CD4-positive, alpha-beta T cell (primary cell): ENCODE results near the gene PRKAR1B. TPM values are rescaled to one million over a fixed set of nuclear protein-coding genes. Genes with fewer than 3 reads are reported as not detected.

ENCODE experiments used
- ATAC-seq: fragments of 200-7000 bp; cut with Tn5 transposase; one replicate; pipeline ENCODE4 v1.10.0; 2022; ENCODE audit warnings: mild to moderate bottlenecking; ENCODE audit not compliant: poor library complexity
- CTCF ChIA-PET: fragments of 350-600 bp; sonication (Branson Sonifier 250); formaldehyde crosslinking; loops from one replicate; lab custom pipeline; 2021; ENCODE audit warnings: antibody characterized with exemption, inconsistent platforms; lab: Charles Lee
- POLR2A ChIA-PET: fragments of 350-600 bp; sonication (Branson Sonifier 250); formaldehyde crosslinking; loops from one replicate; lab custom pipeline; 2021; ENCODE audit warnings: antibody characterized with exemption, inconsistent platforms; lab: Charles Lee
- DNase-seq, 14 experiments: peaks; one replicate each; pipeline ENCODE4 v3.0.0-alpha.2; 2013 to 2020; ENCODE audit warnings: mixed read lengths in 2 of 14
- H3K27ac ChIP-seq, 2 donors: one replicate each; pipeline versions ENCODE4 v1.5.1 to v1.7.0; 2013; ENCODE audit warnings: low read length in 2 of 2, low read depth in 1 of 2, mild to moderate bottlenecking in 1 of 2
- H3K27me3 ChIP-seq, 2 experiments: 1 replicate in 1 of 2; 2 replicates in 1 of 2; pipeline versions ENCODE4 v1.6.1 to v1.7.0; 2013; ENCODE audit warnings: low read length in 2 of 2, control low read depth in 1 of 2, mild to moderate bottlenecking in 1 of 2, moderate library complexity in 1 of 2; ENCODE audit not compliant: insufficient read depth in 2 of 2, control insufficient read depth in 1 of 2
- H3K36me3 ChIP-seq: one replicate; pipeline ENCODE4 v1.6.1; 2013; ENCODE audit warnings: low read length, control low read depth; ENCODE audit not compliant: insufficient read depth
- H3K4me1 ChIP-seq: one replicate; pipeline ENCODE4 v1.6.1; 2013; ENCODE audit warnings: low read length, control low read depth; ENCODE audit not compliant: insufficient read depth
- H3K4me3 ChIP-seq: one replicate; pipeline ENCODE4 v1.5.1; 2013; ENCODE audit warnings: mild to moderate bottlenecking, low read length, moderate library complexity
- H3K9me3 ChIP-seq, 2 experiments: 1 replicate in 1 of 2; 2 replicates in 1 of 2; pipeline versions ENCODE4 v1.6.1 to v1.7.0; 2013; ENCODE audit warnings: low read length in 2 of 2, mild to moderate bottlenecking in 2 of 2, control low read depth in 1 of 2, moderate library complexity in 1 of 2; ENCODE audit not compliant: control insufficient read depth in 1 of 2, insufficient read depth in 1 of 2
- H3K27ac Mint-ChIP-seq: one replicate; pipeline ENCODE4 v1.8.0; 2020; ENCODE audit warnings: mixed read lengths
- H3K27me3 Mint-ChIP-seq: one replicate; pipeline ENCODE4 v1.8.0; 2021; ENCODE audit warnings: mixed read lengths
- H3K36me3 Mint-ChIP-seq: one replicate; pipeline ENCODE4 v1.8.0; 2021; ENCODE audit warnings: low read depth, mixed read lengths
- H3K4me1 Mint-ChIP-seq: one replicate; pipeline ENCODE4 v1.8.0; 2021; ENCODE audit warnings: low read depth, mixed read lengths
- H3K4me3 Mint-ChIP-seq: one replicate; pipeline ENCODE4 v1.8.0; 2020; ENCODE audit warnings: mild to moderate bottlenecking, mixed read lengths
- H3K9me3 Mint-ChIP-seq: one replicate; pipeline ENCODE4 v1.8.0; 2020; ENCODE audit warnings: mixed read lengths
- CTCF ChIP-seq: fragments of 200-600 bp; IDR thresholded peaks from one replicate; pipeline ENCODE4 v1.8.0; 2022; ENCODE audit warnings: antibody characterized with exemption, mild to moderate bottlenecking
- intact Hi-C, 2 experiments: fragments of 100-400 bp; cut with DNase I in 1 of 2; cut with micrococcal nuclease in 1 of 2; formaldehyde crosslinking; loops; one replicate each; pipeline versions ENCODE4 v1.15.1 to v1.9.0; 2023 to 2025; cut with DNase I, micrococcal nuclease
- total RNA-seq, 174 experiments: library from RNA in 2 of 174; stranded (reverse) in 2 of 174; gene quantifications; one replicate each; pipeline ENCODE4 v1.2.3 and lab custom pipeline; 2021 to 2026

Gene PRKAR1B
- total RNA-seq, 2 experiments from 2014 or later, result 18.8 to 19.5 TPM

- intact Hi-C loops, result no loop called here
- CTCF ChIA-PET, result no interaction called here
- ATAC-seq, result no peak
Observed at GRCh38 chr7:738241-738640, 11.2 kb upstream of the PRKAR1B start.

GRCh38 chr7:734808-735207 lies 7.7 kb upstream of the PRKAR1B start:
- intact Hi-C loops, result loop anchor here in 1 of 2 experiments (5.0 kb wide), 1 partner anchor 403 kb away; no protein-coding TSS in a partner anchor

More at GRCh38 chr7:738241-738640, 11.2 kb upstream of the PRKAR1B start:
- H3K27ac ChIP-seq, result no peak overlapping the region
- H3K36me3 ChIP-seq, result peaks cover 23% of the 10 kb centered on the region
- TF ChIP-seq CTCF, result no peak
- Mint-ChIP-seq H3K4me3 (no peak overlapping the region), H3K9me3 (no peaks in the 10 kb centered on the region), H3K27me3 (no peaks in the 10 kb centered on the region), H3K36me3 (peaks cover 36% of the 10 kb centered on the region), H3K27ac (no peak overlapping the region), H3K4me1 (peaks cover 12% of the 10 kb centered on the region)
- DNase-seq, result no peak
- no peak overlapping the region for H3K4me3 ChIP-seq
- POLR2A ChIA-PET, result no interaction called here
- no peaks in the 10 kb centered on the region for H3K4me1 ChIP-seq
- peaks cover 9 to 10% of the 10 kb centered on the region in 2 experiments for H3K9me3 ChIP-seq
- H3K27me3 ChIP-seq, result no peaks in the 10 kb centered on the region

GRCh38 chr7:734214-734613 lies 7.1 kb upstream of the PRKAR1B start:
- ATAC-seq, result no peak
- Histone ChIP-seq H3K27ac (no peak overlapping the region), H3K4me1 (no peaks in the 10 kb centered on the region), H3K27me3 (no peaks in the 10 kb centered on the region), H3K4me3 (no peak overlapping the region), H3K9me3 (peaks cover 9 to 10% of the 10 kb centered on the region in 2 experiments), H3K36me3 (peaks cover 21% of the 10 kb centered on the region)
- Mint-ChIP-seq H3K4me3 (no peak overlapping the region), H3K9me3 (no peaks in the 10 kb centered on the region), H3K27ac (no peak overlapping the region), H3K4me1 (peaks cover 19% of the 10 kb centered on the region), H3K27me3 (no peaks in the 10 kb centered on the region), H3K36me3 (peaks cover 33% of the 10 kb centered on the region)
- intact Hi-C loops, result loop anchor here in 1 of 2 experiments (5.0 kb wide), 1 partner anchor 402 kb away; no protein-coding TSS in a partner anchor
- TF ChIP-seq CTCF, result no peak
- ChIA-PET POLR2A (no interaction called here), CTCF (no interaction called here)
- DNase-seq, result no peak

More at GRCh38 chr7:734808-735207, 7.7 kb upstream of the PRKAR1B start:
- H3K9me3 Mint-ChIP-seq, result no peaks in the 10 kb centered on the region
- peaks cover 17% of the 10 kb centered on the region for H3K36me3 ChIP-seq
- H3K4me3 Mint-ChIP-seq, result no peak overlapping the region
- no peak for TF ChIP-seq CTCF
- no peak overlapping the region for H3K27ac ChIP-seq
- DNase-seq, result no peak
- no peaks in the 10 kb centered on the region for H3K27me3 Mint-ChIP-seq
- H3K4me1 ChIP-seq, result no peaks in the 10 kb centered on the region
- ChIA-PET CTCF (no interaction called here), POLR2A (no interaction called here)
- no peaks in the 10 kb centered on the region for H3K27me3 ChIP-seq
- peaks cover 19% of the 10 kb centered on the region for H3K4me1 Mint-ChIP-seq
- peaks cover 34% of the 10 kb centered on the region for H3K36me3 Mint-ChIP-seq
- H3K27ac Mint-ChIP-seq, result no peak overlapping the region
- no peak overlapping the region for H3K4me3 ChIP-seq
- peaks cover 9 to 10% of the 10 kb centered on the region in 2 experiments for H3K9me3 ChIP-seq
- ATAC-seq, result no peak
